ENCODE results near the gene CTNNA3. TPM values are rescaled to one million over a fixed set of nuclear protein-coding genes. Genes with fewer than 3 reads are reported as not detected.

Gene CTNNA3
- total RNA-seq, 4 donors from 2014 or later, result under 0.01 to 0.38 (median 0.27) TPM

- no peak for TF ChIP-seq CTCF (IDR thresholded peaks at IDR 0.05; ENCODE audit: low read depth)
These were observed 33.6 kb downstream of the CTNNA3 start for GRCh38 chr10:67662415-67662814.

- no peak for TF ChIP-seq CTCF (IDR thresholded peaks at IDR 0.05; ENCODE audit: low read depth)
These were observed 36.5 kb downstream of the CTNNA3 start for GRCh38 chr10:67659497-67659896.

- no peak for TF ChIP-seq CTCF (IDR thresholded peaks at IDR 0.05; ENCODE audit: low read depth)
These were observed 38.2 kb downstream of the CTNNA3 start for GRCh38 chr10:67657775-67658174.

- no peak for TF ChIP-seq CTCF (IDR thresholded peaks at IDR 0.05; ENCODE audit: low read depth)
These were observed 45.4 kb downstream of the CTNNA3 start for GRCh38 chr10:67650558-67650957.

GRCh38 chr10:67648613-67649229 lies 47.3 kb downstream of the CTNNA3 start:
- TF ChIP-seq CTCF (IDR thresholded peaks at IDR 0.05; ENCODE audit: low read depth), result no peak

- TF ChIP-seq CTCF (IDR thresholded peaks at IDR 0.05; ENCODE audit: low read depth), result no peak
These were observed 65.1 kb downstream of the CTNNA3 start for GRCh38 chr10:67630904-67631303.

GRCh38 chr10:67629461-67629971 lies 66.5 kb downstream of the CTNNA3 start:
- TF ChIP-seq CTCF (IDR thresholded peaks at IDR 0.05; ENCODE audit: low read depth), result no peak

Data from subcutaneous adipose tissue (tissue), 4 donors.